Right renal cortex interstitium (tissue), 3 donors: Measurements from ENCODE around the gene MINDY4. TPM values are rescaled to one million over a fixed set of nuclear protein-coding genes. Genes with fewer than 3 reads are reported as not detected.
A peak's percentile ranks its signal among the peaks of the same experiment; 100 is the strongest.

ENCODE experiments used
- DNase-seq, 3 donors: peaks; one replicate each; pipeline ENCODE4 v3.0.0-alpha.2; 2013; ENCODE audit warnings: low read depth in 3 of 3, low spot score in 2 of 3
- polyA plus RNA-seq, 3 donors: library from polyadenylated mRNA; unstranded; fragments of 120-200 nt; gene quantifications; one replicate each; pipeline ENCODE4 v1.2.1, GENCODE V29; 2013; ENCODE audit not compliant: insufficient read length in 3 of 3

The MINDY4 gene
- polyA plus RNA-seq, 3 donors, result 10.7 to 11.4 (median 10.8) TPM

GRCh38 chr7:30937416-30937815, 166.2 kb downstream of the MINDY4 start:
- DNase-seq, result no peak

GRCh38 chr7:30938435-30939316, 167.5 kb downstream of the MINDY4 start:
- peak; percentile 47 to 55 (median 52) for DNase-seq

- no peak for DNase-seq
Observed at GRCh38 chr7:30941582-30942323, 170.5 kb downstream of the MINDY4 start.

Other genes with a start within 250 kb of the MINDY4 start
- gene GARS1, start 176.5 kb upstream of the MINDY4 start, polyA plus RNA-seq, result 100 to 1,000 TPM in 1 of 3 donors, 10 to 100 TPM in 2; 95.8 to 101 (median 98.7) TPM
- under 1 TPM in 1 of 3 donors, not detected in 2; 0.24 TPM for gene CRHR2, start 89.0 kb upstream of the MINDY4 start, polyA plus RNA-seq
- 1 to 10 TPM; 1.1 to 1.4 (median 1.3) TPM for gene INMT, start 19.3 kb upstream of the MINDY4 start, polyA plus RNA-seq
- 100 to 1,000 TPM; 183 to 258 (median 218) TPM for gene AQP1, start 140.4 kb downstream of the MINDY4 start, polyA plus RNA-seq
- gene GHRHR, start 192.5 kb downstream of the MINDY4 start, polyA plus RNA-seq, result under 1 TPM; 0.19 to 0.69 (median 0.34) TPM